NCI-H748 (cell line): Measurements from ENCODE around the gene CCDC188.

ENCODE experiments used
- DNase-seq: peaks from one replicate; lab custom pipeline; 2025; ENCODE audit not compliant: unreplicated experiment; lab: John Stamatoyannopoulos, UW

CCDC188 gene

GRCh38 chr22:20150381-20151275, at the start of gene CCDC188:
Gene CCDC188 (minus strand): TSS chr22:20151055. CDS start chr22:20150986, 69 bp downstream.
- no peak for DNase-seq

- DNase-seq = no peak
Observed at GRCh38 chr22:20199906-20200305, 49.1 kb upstream of the CCDC188 start.

- no peak for DNase-seq
Observed at GRCh38 chr22:20199413-20199842, 48.6 kb upstream of the CCDC188 start.

- DNase-seq = peak; percentile 32
Observed at GRCh38 chr22:20198557-20199319, 47.9 kb upstream of the CCDC188 start.

- DNase-seq = no peak
Observed at GRCh38 chr22:20197407-20198030, 46.7 kb upstream of the CCDC188 start.

- no peak for DNase-seq
Observed at GRCh38 chr22:20196094-20196842, 45.4 kb upstream of the CCDC188 start.

- DNase-seq = no peak
Observed at GRCh38 chr22:20194681-20195593, 44.1 kb upstream of the CCDC188 start.

GRCh38 chr22:20193761-20194494, 43.1 kb upstream of the CCDC188 start:
- DNase-seq = no peak

GRCh38 chr22:20192972-20193760, 42.3 kb upstream of the CCDC188 start:
- no peak for DNase-seq

GRCh38 chr22:20192293-20192971, 41.6 kb upstream of the CCDC188 start:
- DNase-seq = no peak

GRCh38 chr22:20191803-20192202, 40.9 kb upstream of the CCDC188 start:
- DNase-seq = no peak

GRCh38 chr22:20191000-20191515, 40.2 kb upstream of the CCDC188 start:
- no peak for DNase-seq

- DNase-seq = no peak
Observed at GRCh38 chr22:20188567-20188877, 37.7 kb upstream of the CCDC188 start.

GRCh38 chr22:20187777-20188566, 37.1 kb upstream of the CCDC188 start:
- no peak for DNase-seq

- DNase-seq = no peak
Observed at GRCh38 chr22:20186871-20187546, 36.2 kb upstream of the CCDC188 start.

GRCh38 chr22:20186183-20186870, 35.5 kb upstream of the CCDC188 start:
- DNase-seq = peak; percentile 2
